ENCODE measurements around the gene NMNAT2. TPM values are rescaled to one million over a fixed set of nuclear protein-coding genes. Genes with fewer than 3 reads are reported as not detected.

NMNAT2 gene
- total and polyA plus RNA-seq, 2 experiments from 2014 or later: 2.4 to 4.2 TPM

- Histone ChIP-seq H3K4me3 (no peak overlapping the region), H3K9ac (no peak overlapping the region), H3K27ac (no peak overlapping the region), H3K9me3 (ENCODE audit: low read depth) (no peaks in the 10 kb centered on the region), H2AFZ (no peak overlapping the region), H3K79me2 (ENCODE audit: insufficient read depth) (no peaks in the 10 kb centered on the region), H3K27me3 (replicated peaks; ENCODE audit: insufficient read depth) (no peaks in the 10 kb centered on the region), H3K4me2 (ENCODE audit: unreplicated experiment) (no peak overlapping the region), H3K36me3 (ENCODE audit: low read depth) (no peaks in the 10 kb centered on the region), H3K9me2 (ENCODE audit: insufficient read depth) (no peaks in the 10 kb centered on the region), H4K20me1 (ENCODE audit: insufficient read depth) (no peaks in the 10 kb centered on the region), H3K4me1 (ENCODE audit: insufficient read depth) (peaks cover 30% of the 10 kb centered on the region), H3F3A (ENCODE audit: insufficient read depth) (peaks cover 22% of the 10 kb centered on the region)
- TF ChIP-seq EZH2 (IDR thresholded peaks at IDR 0.05; ENCODE audit: insufficient read depth, poor library complexity, severe bottlenecking) (no peak), EZH2phosphoT487 (IDR thresholded peaks at IDR 0.05; ENCODE audit: insufficient read depth, low read depth) (no peak)
- in situ Hi-C loops (cut with MboI): no loop called here
- 97 to 98% methylated on average over 10 to 11 of the region's 11 CpGs for WGBS, 2 experiments (ENCODE audit: low coverage in 1 of 2, low lambda C conversion rate in 2 of 2, missing lambda C conversion rate in 2 of 2)
- DNase-seq: no peak
These were observed 171.1 kb downstream of the NMNAT2 start for GRCh38 chr1:183247066-183247465.

DNA sequence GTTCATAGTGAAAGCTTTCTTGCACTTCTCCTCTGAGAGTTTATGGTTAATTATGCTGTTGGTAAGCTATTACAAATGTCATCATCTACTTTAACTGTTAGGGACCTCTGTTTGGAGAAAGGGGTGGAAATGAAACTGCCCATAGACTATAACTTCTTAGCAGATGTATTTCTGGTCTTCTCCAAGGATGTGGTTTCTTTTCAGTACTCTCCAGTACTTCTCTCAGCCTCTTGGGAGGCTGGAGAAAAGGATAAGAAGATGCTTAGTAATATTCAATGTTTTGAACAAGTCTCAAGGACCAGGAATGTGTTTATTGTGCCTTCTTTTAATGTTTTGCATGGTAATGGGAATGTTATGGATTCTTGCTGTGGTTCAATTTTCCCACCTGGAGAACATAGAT lies 171.7 kb downstream of the NMNAT2 start:
- peaks cover 29% of the 10 kb centered on the region for H3F3A ChIP-seq (ENCODE audit: insufficient read depth)
- no peak overlapping the region for H3K27ac ChIP-seq
- H2AFZ ChIP-seq: no peak overlapping the region
- no peak overlapping the region for H3K4me2 ChIP-seq (ENCODE audit: unreplicated experiment)
- peaks cover 36% of the 10 kb centered on the region for H3K4me1 ChIP-seq (ENCODE audit: insufficient read depth)
- TF ChIP-seq EZH2 (IDR thresholded peaks at IDR 0.05; ENCODE audit: insufficient read depth, poor library complexity, severe bottlenecking): no peak
- TF ChIP-seq EZH2phosphoT487 (IDR thresholded peaks at IDR 0.05; ENCODE audit: insufficient read depth, low read depth): no peak
- H3K27me3 ChIP-seq (replicated peaks; ENCODE audit: insufficient read depth): no peaks in the 10 kb centered on the region
- no peaks in the 10 kb centered on the region for H4K20me1 ChIP-seq (ENCODE audit: insufficient read depth)
- DNase-seq: no peak
- no peaks in the 10 kb centered on the region for H3K9me2 ChIP-seq (ENCODE audit: insufficient read depth)
- no peak overlapping the region for H3K4me3 ChIP-seq
- H3K79me2 ChIP-seq (ENCODE audit: insufficient read depth): no peaks in the 10 kb centered on the region
- no peaks in the 10 kb centered on the region for H3K36me3 ChIP-seq (ENCODE audit: low read depth)
- in situ Hi-C loops (cut with MboI): no loop called here
- H3K9me3 ChIP-seq (ENCODE audit: low read depth): no peaks in the 10 kb centered on the region
- H3K9ac ChIP-seq: no peak overlapping the region

GRCh38 chr1:183245357-183245756 lies 172.8 kb downstream of the NMNAT2 start:
- WGBS, 2 experiments (ENCODE audit: low coverage in 1 of 2, low lambda C conversion rate in 2 of 2, missing lambda C conversion rate in 2 of 2): 97 to 98% methylated on average over 3 of the region's 3 CpGs

GRCh38 chr1:183244466-183244865 lies 173.7 kb downstream of the NMNAT2 start:
- H3K27ac ChIP-seq: peak overlapping the region; percentile 100
- H3K4me3 ChIP-seq: no peak overlapping the region
- no peaks in the 10 kb centered on the region for H4K20me1 ChIP-seq (ENCODE audit: insufficient read depth)
- 12 to 32% methylated on average over 1 of the region's 1 CpG for WGBS, 2 experiments (ENCODE audit: low coverage in 1 of 2, low lambda C conversion rate in 2 of 2, missing lambda C conversion rate in 2 of 2)
- DNase-seq: peak; percentile 67
- no peak overlapping the region for H2AFZ ChIP-seq
- H3K36me3 ChIP-seq (ENCODE audit: low read depth): no peaks in the 10 kb centered on the region
- H3K27me3 ChIP-seq (replicated peaks; ENCODE audit: insufficient read depth): no peaks in the 10 kb centered on the region
- no peaks in the 10 kb centered on the region for H3K79me2 ChIP-seq (ENCODE audit: insufficient read depth)
- no peak overlapping the region for H3K9ac ChIP-seq
- H3F3A ChIP-seq (ENCODE audit: insufficient read depth): peaks cover 48% of the 10 kb centered on the region
- no peaks in the 10 kb centered on the region for H3K9me3 ChIP-seq (ENCODE audit: low read depth)
- TF ChIP-seq EZH2phosphoT487 (IDR thresholded peaks at IDR 0.05; ENCODE audit: insufficient read depth, low read depth) (no peak), EZH2 (IDR thresholded peaks at IDR 0.05; ENCODE audit: insufficient read depth, poor library complexity, severe bottlenecking) (no peak)
- no peaks in the 10 kb centered on the region for H3K9me2 ChIP-seq (ENCODE audit: insufficient read depth)
- peak overlapping the region; percentile 3 for H3K4me2 ChIP-seq (ENCODE audit: unreplicated experiment)
- peaks cover 56% of the 10 kb centered on the region for H3K4me1 ChIP-seq (ENCODE audit: insufficient read depth)
- in situ Hi-C loops (cut with MboI): no loop called here

More at GRCh38 chr1:183245357-183245756, 172.8 kb downstream of the NMNAT2 start:
- Histone ChIP-seq H3K27me3 (replicated peaks; ENCODE audit: insufficient read depth) (no peaks in the 10 kb centered on the region), H3F3A (ENCODE audit: insufficient read depth) (peaks cover 39% of the 10 kb centered on the region), H2AFZ (no peak overlapping the region), H3K9me2 (ENCODE audit: insufficient read depth) (no peaks in the 10 kb centered on the region), H3K4me1 (ENCODE audit: insufficient read depth) (peaks cover 47% of the 10 kb centered on the region), H3K36me3 (ENCODE audit: low read depth) (no peaks in the 10 kb centered on the region), H3K9me3 (ENCODE audit: low read depth) (no peaks in the 10 kb centered on the region), H3K4me3 (no peak overlapping the region), H3K4me2 (ENCODE audit: unreplicated experiment) (no peak overlapping the region), H3K9ac (no peak overlapping the region), H3K79me2 (ENCODE audit: insufficient read depth) (no peaks in the 10 kb centered on the region), H4K20me1 (ENCODE audit: insufficient read depth) (no peaks in the 10 kb centered on the region), H3K27ac (no peak overlapping the region)
- no peak for DNase-seq
- in situ Hi-C loops (cut with MboI): no loop called here
- TF ChIP-seq EZH2phosphoT487 (IDR thresholded peaks at IDR 0.05; ENCODE audit: insufficient read depth, low read depth) (no peak), EZH2 (IDR thresholded peaks at IDR 0.05; ENCODE audit: insufficient read depth, poor library complexity, severe bottlenecking) (no peak)

All from GM23248 (cell line).